Measurements from ENCODE around the gene EP300.

The EP300 gene

GRCh38 chr22:41169157-41169556 lies 76.8 kb downstream of the EP300 start:
- no peaks in the 10 kb centered on the region for H3K9me2 ChIP-seq (replicated peaks; ENCODE audit: control insufficient read depth, low read length)
- no peak for TF ChIP-seq CTCF (IDR thresholded peaks at IDR 0.05; ENCODE audit: low read depth, low read length, poor library complexity, severe bottlenecking)
- TF ChIP-seq EZH2phosphoT487 (IDR thresholded peaks at IDR 0.05; ENCODE audit: borderline replicate concordance, low read length), result no peak
- no peak overlapping the region for H3K27ac ChIP-seq (ENCODE audit: low read depth, low read length)
- peaks cover 5% of the 10 kb centered on the region; the same call in 1 of the 2 replicates for H3F3A ChIP-seq (ENCODE audit: control insufficient read depth, insufficient read depth)
- H3K36me3 ChIP-seq (ENCODE audit: control insufficient read depth, low read length), result peaks cover 86% of the 10 kb centered on the region
- H3K79me2 ChIP-seq (ENCODE audit: control insufficient read depth, low read length), result no peaks in the 10 kb centered on the region
- no peak overlapping the region for H3K4me2 ChIP-seq (ENCODE audit: low read length)
- no peaks in the 10 kb centered on the region for H3K27me3 ChIP-seq (ENCODE audit: control insufficient read depth, low read length)
- H3K4me1 ChIP-seq (ENCODE audit: control insufficient read depth, low read length), result no peaks in the 10 kb centered on the region
- H4K20me1 ChIP-seq (ENCODE audit: control insufficient read depth, insufficient read depth, low read depth, low read length), result no peaks in the 10 kb centered on the region
- no peaks in the 10 kb centered on the region for H3K9me3 ChIP-seq (ENCODE audit: control insufficient read depth, insufficient read depth, low read length)
- H3K4me3 ChIP-seq (ENCODE audit: low read length), result no peak overlapping the region

- H3K9me2 ChIP-seq (replicated peaks; ENCODE audit: control insufficient read depth, low read length), result no peaks in the 10 kb centered on the region
- H3K27ac ChIP-seq (ENCODE audit: low read depth, low read length), result no peak overlapping the region
- H4K20me1 ChIP-seq (ENCODE audit: control insufficient read depth, insufficient read depth, low read depth, low read length), result no peaks in the 10 kb centered on the region
- H3K79me2 ChIP-seq (ENCODE audit: control insufficient read depth, low read length), result no peaks in the 10 kb centered on the region
- no peaks in the 10 kb centered on the region for H3K4me1 ChIP-seq (ENCODE audit: control insufficient read depth, low read length)
- TF ChIP-seq CTCF (IDR thresholded peaks at IDR 0.05; ENCODE audit: low read depth, low read length, poor library complexity, severe bottlenecking) (no peak), EZH2phosphoT487 (IDR thresholded peaks at IDR 0.05; ENCODE audit: borderline replicate concordance, low read length) (no peak)
- no peaks in the 10 kb centered on the region for H3K27me3 ChIP-seq (ENCODE audit: control insufficient read depth, low read length)
- no peaks in the 10 kb centered on the region for H3K9me3 ChIP-seq (ENCODE audit: control insufficient read depth, insufficient read depth, low read length)
- peaks cover 88% of the 10 kb centered on the region for H3K36me3 ChIP-seq (ENCODE audit: control insufficient read depth, low read length)
- H3F3A ChIP-seq (ENCODE audit: control insufficient read depth, insufficient read depth), result 0 out of 2 replicates have a peak, but pooled peaks cover 3% of the 10 kb centered on the region
- no peak overlapping the region for H3K4me2 ChIP-seq (ENCODE audit: low read length)
- no peak overlapping the region for H3K4me3 ChIP-seq (ENCODE audit: low read length)
Measured at GRCh38 chr22:41171996-41172395, 79.6 kb downstream of the EP300 start.

- H3K4me1 ChIP-seq (ENCODE audit: control insufficient read depth, low read length), result no peaks in the 10 kb centered on the region
- H3K9me3 ChIP-seq (ENCODE audit: control insufficient read depth, insufficient read depth, low read length), result no peaks in the 10 kb centered on the region
- no peak overlapping the region for H3K4me3 ChIP-seq (ENCODE audit: low read length)
- H3K9me2 ChIP-seq (replicated peaks; ENCODE audit: control insufficient read depth, low read length), result no peaks in the 10 kb centered on the region
- no peaks in the 10 kb centered on the region for H3K27me3 ChIP-seq (ENCODE audit: control insufficient read depth, low read length)
- TF ChIP-seq CTCF (IDR thresholded peaks at IDR 0.05; ENCODE audit: low read depth, low read length, poor library complexity, severe bottlenecking), result no peak
- H3K79me2 ChIP-seq (ENCODE audit: control insufficient read depth, low read length), result no peaks in the 10 kb centered on the region
- H3K27ac ChIP-seq (ENCODE audit: low read depth, low read length), result no peak overlapping the region
- peaks cover 8% of the 10 kb centered on the region for H3F3A ChIP-seq (ENCODE audit: control insufficient read depth, insufficient read depth)
- peaks cover 87% of the 10 kb centered on the region for H3K36me3 ChIP-seq (ENCODE audit: control insufficient read depth, low read length)
- H4K20me1 ChIP-seq (ENCODE audit: control insufficient read depth, insufficient read depth, low read depth, low read length), result no peaks in the 10 kb centered on the region
- no peak overlapping the region for H3K4me2 ChIP-seq (ENCODE audit: low read length)
Measured at GRCh38 chr22:41175546-41175945, 83.2 kb downstream of the EP300 start.
